Islet precursor cell (in vitro differentiated cells): ENCODE data around the gene KDM5C.
A peak's percentile ranks its signal among the peaks of the same experiment; 100 is the strongest.

Experiments used
- DNase-seq: peaks from one replicate; pipeline ENCODE4 v3.0.0-alpha.2; 2018

The KDM5C gene

GRCh38 chrX:53250556-53250955 is 25.5 kb upstream of the KDM5C start:
- no peak for DNase-seq

DNA sequence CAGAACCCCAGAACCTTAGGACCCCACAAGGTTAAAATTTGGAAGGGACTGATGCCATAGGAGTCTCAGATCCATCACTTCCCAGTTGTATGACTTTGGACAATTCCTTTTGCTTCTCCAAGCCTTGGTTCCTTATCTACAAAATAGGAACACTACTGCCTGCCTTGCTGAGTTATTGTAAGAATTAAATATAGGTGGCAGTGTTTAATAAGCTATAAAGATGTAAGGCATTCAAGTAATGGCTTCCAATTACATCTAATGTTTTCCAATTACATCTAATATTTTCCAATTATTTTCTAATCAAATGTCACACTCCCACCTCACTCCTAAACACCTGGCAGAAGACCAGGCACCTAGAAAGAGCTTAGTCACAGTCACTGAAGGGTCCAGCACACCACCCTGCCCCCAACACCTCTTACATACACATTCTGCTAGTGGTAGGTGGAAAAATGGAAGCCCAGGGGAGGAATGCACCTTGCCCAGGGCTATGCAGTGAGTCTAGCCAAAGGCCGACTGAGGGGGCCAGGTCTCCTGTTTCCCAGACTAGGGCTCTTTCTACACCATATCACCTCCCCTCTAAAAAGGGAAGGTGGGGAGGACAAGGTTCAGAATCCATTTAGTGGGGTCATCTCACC is 24.5 kb upstream of the KDM5C start:
- no peak for DNase-seq

- no peak for DNase-seq
Measured at GRCh38 chrX:53247928-53248327, 22.9 kb upstream of the KDM5C start.

DNA sequence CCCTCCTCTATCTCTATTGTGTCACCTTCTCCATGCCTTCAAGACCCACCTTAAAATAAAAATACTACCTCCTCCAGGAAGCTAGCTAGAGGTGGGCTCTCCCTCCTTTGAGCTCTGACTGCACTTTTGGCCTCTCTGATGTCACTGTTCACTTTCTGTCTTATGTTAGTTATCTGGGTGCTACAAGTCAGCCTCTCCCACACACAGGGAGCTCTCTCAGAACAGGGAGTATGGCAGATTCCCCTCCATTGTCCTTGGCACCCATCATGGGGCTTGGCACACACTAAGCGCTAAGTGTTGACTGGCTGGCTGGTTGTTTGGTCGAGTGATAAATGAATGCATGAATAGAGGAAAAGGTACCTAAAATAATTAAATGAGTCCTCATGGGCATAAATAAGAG is 21.2 kb upstream of the KDM5C start:
- no peak for DNase-seq

GRCh38 chrX:53244610-53245009 is 19.6 kb upstream of the KDM5C start:
- no peak for DNase-seq

DNA sequence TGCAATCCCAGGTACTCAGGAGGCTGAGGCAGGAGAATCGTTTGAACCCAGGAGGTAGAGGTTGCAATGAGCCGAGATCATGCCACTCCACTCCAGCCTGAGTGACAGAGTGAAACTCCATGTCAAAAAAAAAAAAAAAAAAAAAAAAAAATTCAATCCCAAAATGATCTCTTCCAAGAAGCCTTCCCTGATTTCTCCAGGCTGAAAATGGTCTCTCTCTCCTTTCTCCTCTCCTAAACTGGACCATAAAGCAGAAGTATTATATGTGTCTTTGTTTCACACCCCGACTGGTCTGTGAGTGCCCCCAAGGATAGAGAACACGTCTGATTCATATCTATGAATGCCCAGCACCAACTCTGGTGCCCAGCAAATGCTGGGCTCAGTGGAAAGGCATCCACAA is 17.3 kb upstream of the KDM5C start:
- DNase-seq, result no peak

DNA sequence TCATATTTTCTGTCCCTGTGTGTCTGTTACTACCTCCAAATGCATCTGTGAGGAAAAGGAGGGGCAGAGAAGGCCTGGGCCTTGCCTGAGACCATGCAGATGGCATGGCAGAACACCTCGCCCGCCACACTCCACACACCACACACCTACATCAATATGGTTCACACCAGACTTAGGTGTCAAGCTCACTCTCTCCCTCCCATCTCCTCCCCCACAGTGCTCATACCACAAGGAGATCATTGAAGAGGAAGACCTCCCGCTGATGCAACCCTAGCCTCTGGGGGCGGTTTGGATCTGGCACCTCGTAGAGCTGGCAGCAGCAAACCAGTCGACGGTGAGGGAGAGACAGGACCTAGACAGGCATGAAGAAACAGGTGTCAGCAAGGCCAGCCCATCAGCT is 16.6 kb upstream of the KDM5C start:
- no peak for DNase-seq

GRCh38 chrX:53239474-53239873 is 14.5 kb upstream of the KDM5C start:
- DNase-seq, result peak; percentile 64

DNA sequence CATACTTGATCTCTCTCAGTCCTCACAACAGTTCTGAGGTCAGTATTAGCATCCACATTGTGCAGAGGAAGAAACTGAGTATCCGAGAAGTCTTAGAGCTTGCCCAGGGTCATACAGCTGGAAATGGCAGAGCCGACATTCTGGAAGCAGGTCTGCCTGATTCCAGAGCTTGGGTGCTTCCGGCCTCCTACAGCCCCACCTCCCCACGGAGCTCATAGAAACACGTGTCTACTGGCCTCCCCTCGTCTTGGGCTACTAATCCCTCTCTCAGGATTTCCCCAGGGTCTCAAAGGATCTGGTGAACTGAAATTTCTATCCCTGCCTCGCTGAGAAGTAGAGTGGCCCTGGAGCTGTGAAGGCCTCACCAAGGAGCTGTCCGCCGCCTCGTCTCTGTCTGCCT is 12.0 kb upstream of the KDM5C start:
- no peak for DNase-seq

DNA sequence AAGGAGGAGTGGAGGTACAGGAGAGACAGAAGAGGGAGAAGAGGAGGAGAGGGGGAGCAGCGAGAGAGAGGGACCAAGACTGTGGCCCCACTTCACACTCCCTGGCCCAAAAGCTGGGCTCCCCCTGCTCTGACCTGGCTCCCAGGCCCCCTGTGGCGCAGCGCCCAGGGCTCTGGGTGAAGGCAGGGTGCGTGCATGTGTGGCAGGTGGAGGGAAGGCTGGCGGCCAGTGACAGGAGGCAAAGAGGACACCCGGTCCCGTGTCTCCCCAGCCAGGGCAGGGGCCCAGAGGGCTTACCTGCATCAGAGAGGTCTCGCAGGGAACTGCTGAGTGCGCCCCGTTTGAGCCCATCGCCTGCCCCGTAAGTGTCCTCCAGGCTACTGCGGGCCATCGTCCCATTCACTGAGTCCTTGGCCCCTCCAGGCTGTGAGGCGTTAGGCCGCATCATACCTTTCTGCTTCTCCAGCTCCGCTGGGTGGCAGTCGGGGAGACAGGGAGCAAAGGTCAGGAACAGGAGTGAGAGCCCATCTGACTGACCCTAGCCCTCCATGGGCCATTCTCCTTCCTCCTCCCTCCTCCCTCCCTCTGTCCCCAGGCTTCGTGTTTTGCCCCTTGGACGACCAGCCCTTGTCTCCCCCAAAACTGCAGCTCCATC is 11.1 kb upstream of the KDM5C start:
- DNase-seq, result no peak

- no peak for DNase-seq
Measured at GRCh38 chrX:53235566-53235965, 10.6 kb upstream of the KDM5C start.

DNA sequence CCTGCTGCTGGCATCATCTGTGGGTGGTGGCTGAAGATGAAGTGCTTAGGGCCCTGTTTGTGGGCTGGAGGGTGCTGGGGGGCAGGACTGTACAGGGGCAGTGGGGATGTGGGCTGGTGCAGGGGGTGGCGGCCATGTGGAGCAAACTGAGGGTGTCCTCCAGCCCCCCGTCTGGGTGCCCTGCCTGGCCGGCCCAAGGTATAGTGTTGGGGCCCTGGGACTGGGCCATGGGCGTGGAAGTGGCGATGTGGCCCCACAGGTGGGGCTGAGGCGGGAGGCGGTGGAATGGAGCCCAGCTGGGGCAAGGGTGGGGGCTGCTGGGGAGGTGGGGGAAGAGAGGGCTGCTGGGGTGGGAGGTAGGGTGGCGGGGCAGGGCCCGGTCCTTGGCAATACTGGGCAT is 9.5 kb upstream of the KDM5C start:
- DNase-seq, result no peak

GRCh38 chrX:53233536-53233935 is 8.5 kb upstream of the KDM5C start:
- no peak for DNase-seq

DNA sequence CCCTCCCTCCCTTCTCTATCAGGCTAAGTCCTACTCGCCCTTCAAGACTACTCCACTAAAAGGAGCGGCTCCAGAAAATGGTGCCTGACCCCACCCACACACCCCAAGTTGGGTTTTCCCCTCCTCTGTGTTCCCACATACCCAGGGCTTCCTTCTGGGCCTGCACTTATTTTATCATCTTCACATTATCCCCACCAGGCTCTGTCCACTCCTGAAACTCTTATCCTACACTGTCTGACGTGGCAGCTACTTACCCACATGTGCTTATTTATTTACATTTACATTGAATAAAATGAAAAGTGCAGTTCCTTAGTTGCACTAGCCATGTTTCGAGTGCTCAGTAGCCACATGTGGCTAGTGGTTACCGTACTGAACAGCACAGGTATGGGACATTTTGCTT is 5.1 kb upstream of the KDM5C start:
- DNase-seq, result no peak

DNA sequence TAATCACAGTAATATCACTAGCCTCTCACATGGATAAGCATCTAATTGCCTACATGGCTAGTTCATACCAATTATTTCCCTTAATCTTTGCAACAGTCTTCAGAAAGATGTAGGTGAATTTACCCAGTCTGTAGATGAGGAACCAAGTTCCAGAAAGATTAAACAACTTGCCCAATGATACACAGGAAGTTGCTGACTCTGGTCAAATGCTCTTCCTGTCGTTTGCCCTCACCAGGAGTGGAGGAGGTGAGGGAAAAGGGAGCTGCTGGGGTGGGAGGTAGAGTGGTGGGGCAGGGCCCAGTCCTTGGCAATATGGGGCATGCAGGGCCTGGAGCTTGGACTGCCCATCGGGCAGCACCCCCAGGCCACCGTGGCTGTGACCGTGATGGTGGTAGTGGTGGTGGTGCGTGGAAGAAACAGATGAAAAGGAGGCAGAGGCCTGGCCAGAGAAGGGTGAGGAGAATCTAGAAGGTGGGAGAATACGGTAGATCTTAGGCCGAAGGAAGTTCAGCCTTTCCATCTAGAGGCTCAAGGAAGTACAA is 2.3 kb upstream of the KDM5C start:
- no peak for DNase-seq

DNA sequence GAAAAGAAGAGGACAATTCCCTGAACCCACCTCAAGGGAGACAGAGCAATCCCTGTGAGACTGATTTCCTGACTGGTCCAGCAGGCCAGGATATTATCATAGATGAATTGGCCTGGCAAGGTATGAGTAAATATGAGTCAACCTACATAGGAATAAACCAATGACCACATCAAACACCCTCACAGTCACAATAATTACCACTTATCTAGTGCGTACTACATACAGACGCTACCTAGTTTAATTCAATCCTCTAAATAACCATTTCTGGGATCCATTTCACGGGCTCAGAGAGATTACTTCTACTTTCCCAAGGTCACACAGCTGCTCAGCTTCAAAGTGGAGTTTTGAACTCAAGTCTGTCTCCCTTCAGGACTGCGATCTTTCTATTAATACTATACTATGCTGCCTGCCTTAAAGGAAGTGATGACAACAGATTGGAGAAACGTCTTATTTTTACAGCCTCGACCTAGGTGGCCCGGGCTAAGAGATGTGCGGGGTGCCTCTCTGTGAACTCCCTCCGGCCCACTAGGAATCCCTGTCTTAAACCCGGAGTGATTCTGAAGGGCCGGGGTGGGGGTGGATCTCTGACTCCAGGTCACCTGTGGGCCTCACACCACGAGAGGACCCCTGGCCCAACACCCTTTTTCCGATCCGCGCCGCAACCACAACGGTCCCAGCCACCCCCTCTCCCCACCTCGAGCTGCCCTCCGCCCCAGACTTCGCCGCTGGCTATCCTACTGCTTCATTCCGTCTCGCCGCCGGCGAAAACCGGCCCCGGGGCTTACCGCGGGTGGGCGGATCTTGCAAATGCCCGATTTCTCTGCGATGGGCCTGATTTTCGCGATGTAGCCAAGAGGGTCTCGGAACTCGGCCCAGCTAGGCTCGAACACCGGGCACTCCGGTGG is 800 bp downstream of the KDM5C start:
- DNase-seq, result peak; percentile 57

DNA sequence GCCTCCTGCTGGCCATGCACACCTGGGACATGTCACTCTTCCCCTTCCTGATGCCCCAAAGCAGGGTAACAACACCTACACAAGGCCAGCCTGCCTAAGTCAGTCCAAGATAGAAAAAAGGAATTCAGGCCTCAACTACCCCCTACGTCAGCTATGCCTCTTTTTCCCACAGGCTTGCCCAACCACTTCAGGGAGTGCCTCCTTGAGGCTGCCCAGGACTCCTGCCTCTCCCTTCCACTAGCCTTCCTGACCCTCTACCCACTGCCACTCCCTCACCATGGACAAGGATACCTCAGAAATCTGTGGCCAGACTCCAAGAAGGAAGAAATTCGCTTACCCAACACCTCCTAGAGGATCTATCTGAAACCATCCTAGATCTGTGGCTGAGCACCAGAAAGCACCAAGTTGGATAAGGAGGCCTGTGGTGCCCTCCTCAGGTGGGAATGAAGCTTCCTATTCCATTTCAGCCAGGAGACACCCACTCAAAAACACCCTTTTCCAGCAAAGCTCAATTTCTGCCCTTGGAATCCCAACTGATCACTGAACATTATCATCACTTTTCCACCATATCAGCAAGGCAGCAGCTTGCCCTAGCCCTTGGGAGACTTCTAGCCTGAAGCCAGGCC is 1.8 kb downstream of the KDM5C start:
- no peak for DNase-seq

GRCh38 chrX:53211391-53211978 is 13.5 kb downstream of the KDM5C start:
- no peak for DNase-seq

- DNase-seq, result no peak
Measured at GRCh38 chrX:53196678-53197077, 28.3 kb downstream of the KDM5C start.

- no peak for DNase-seq
Measured at GRCh38 chrX:53195401-53195800, 29.6 kb downstream of the KDM5C start.

DNA sequence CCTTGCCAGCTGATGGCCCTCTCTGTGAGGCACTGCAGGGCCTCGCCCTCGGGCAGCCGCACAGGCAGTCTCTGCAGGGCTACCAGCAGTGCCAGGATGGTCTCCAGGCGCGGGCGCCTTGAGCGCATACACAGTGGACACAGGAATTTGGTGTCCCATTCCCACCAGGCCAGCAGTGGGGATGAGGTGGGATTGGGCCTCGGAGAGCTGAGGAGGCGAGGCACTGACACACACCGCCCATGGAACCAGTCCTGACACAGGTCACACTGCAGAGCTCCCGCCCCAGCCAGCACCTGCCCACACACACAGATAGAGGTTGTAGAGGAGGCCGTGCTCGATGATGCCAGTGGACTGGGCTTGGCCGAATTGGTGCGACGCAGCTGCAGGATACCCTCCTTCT is 30.7 kb downstream of the KDM5C start:
- DNase-seq, result no peak

DNA sequence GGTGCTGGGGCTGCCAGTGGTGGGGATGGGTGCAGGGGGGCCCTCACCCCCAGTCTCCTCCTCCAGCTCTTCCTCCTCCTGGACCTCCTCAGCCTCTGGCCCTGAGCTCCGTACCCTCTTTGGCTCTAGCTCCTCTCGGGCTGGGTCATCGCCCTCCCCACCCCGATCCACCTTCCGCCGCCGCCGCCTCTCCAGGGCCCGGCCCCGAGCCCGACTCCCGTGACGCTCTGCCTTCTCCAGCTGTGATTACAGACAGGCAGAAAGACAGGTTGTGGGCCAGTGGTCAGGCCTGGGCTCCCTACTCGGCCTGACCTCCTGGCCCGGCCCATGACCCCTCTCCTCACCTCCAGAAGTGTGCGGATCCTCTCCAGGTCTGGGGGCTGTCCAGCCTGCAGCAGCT is 31.9 kb downstream of the KDM5C start:
- no peak for DNase-seq
